Esophagus mucosa (tissue), 1 donor: ENCODE measurements around the gene DLG4. TPM values are rescaled to one million over a fixed set of nuclear protein-coding genes. Genes with fewer than 3 reads are reported as not detected.
"Not testable (repeated sequence)": the region's sequence is repeated elsewhere in the genome, so short reads cannot be mapped to it uniquely, and the experiment has no call there.

Experiments used
- ATAC-seq: fragments of 200-7000 bp; cut with Tn5 transposase; one replicate; pipeline ENCODE4 v1.9.1; 2020
- total RNA-seq: library from RNA; stranded (reverse); gene quantifications from one replicate; pipeline ENCODE4 v1.2.4, GENCODE V29; 2023
- donor health status: DM: yes; HTN: yes; CAD: no.

Gene DLG4
- total RNA-seq, 1 donor from 2014 or later, result 3.1 TPM

GRCh38 chr17:7249214-7249613 lies 29.6 kb upstream of the DLG4 start:
- ATAC-seq, result no peak

- no peak for ATAC-seq
Observed at GRCh38 chr17:7248796-7249195, 29.2 kb upstream of the DLG4 start.

- no peak for ATAC-seq
Observed at GRCh38 chr17:7246779-7247178, 27.1 kb upstream of the DLG4 start.

GRCh38 chr17:7243838-7244237 lies 24.2 kb upstream of the DLG4 start:
- not testable (repeated sequence) for ATAC-seq

GRCh38 chr17:7243453-7243729 lies 23.8 kb upstream of the DLG4 start:
- no peak for ATAC-seq

GRCh38 chr17:7242717-7243452 lies 23.2 kb upstream of the DLG4 start:
- peak; percentile 55 for ATAC-seq

GRCh38 chr17:7241783-7242716 lies 22.4 kb upstream of the DLG4 start, which contains the start of gene GABARAP:
Gene GABARAP, minus strand, starts transcription at chr17:7242449. Its CDS starts 119 bp downstream, at chr17:7242330.
- peak; percentile 57 for ATAC-seq

GRCh38 chr17:7241090-7241733 lies 21.6 kb upstream of the DLG4 start:
- ATAC-seq, result no peak

- ATAC-seq, result no peak
Observed at GRCh38 chr17:7240375-7240774, 20.7 kb upstream of the DLG4 start.

- ATAC-seq, result peak; percentile 72
Observed at GRCh38 chr17:7239091-7240027, 19.7 kb upstream of the DLG4 start, which contains the start of gene PHF23. Gene PHF23, minus strand, starts transcription at chr17:7239457. Its CDS starts 178 bp downstream, at chr17:7239279.

- no peak for ATAC-seq
Observed at GRCh38 chr17:7238420-7239090, 18.9 kb upstream of the DLG4 start.

GRCh38 chr17:7237761-7238419 lies 18.3 kb upstream of the DLG4 start:
- peak; percentile 29 for ATAC-seq

- ATAC-seq, result no peak
Observed at GRCh38 chr17:7237266-7237760, 17.7 kb upstream of the DLG4 start.

- ATAC-seq, result no peak
Observed at GRCh38 chr17:7236808-7237207, 17.2 kb upstream of the DLG4 start.

GRCh38 chr17:7235693-7236665 lies 16.3 kb upstream of the DLG4 start:
- ATAC-seq, result no peak

- ATAC-seq, result peak; percentile 58
Observed at GRCh38 chr17:7234083-7234951, 14.7 kb upstream of the DLG4 start, which contains the start of gene DVL2. Gene DVL2, minus strand, starts transcription at chr17:7234517. Its CDS starts 255 bp downstream, at chr17:7234262.

- peak; percentile 0 for ATAC-seq
Observed at GRCh38 chr17:7233701-7234082, 14.1 kb upstream of the DLG4 start.

GRCh38 chr17:7232114-7232513 lies 12.5 kb upstream of the DLG4 start:
- ATAC-seq, result no peak
